ENCODE data around the gene EDRF1. TPM values are rescaled to one million over a fixed set of nuclear protein-coding genes. Genes with fewer than 3 reads are reported as not detected.

The EDRF1 gene
- total RNA-seq, 1 donor from 2014 or later = 44.0 TPM

GRCh38 chr10:125762692-125763648 is 43.5 kb downstream of the EDRF1 start:
- intact Hi-C loops (cut with micrococcal nuclease) = no loop called here

GRCh38 chr10:125765835-125766234 is 46.3 kb downstream of the EDRF1 start:
- intact Hi-C loops (cut with micrococcal nuclease) = no loop called here

- intact Hi-C loops (cut with micrococcal nuclease) = no loop called here
Measured at GRCh38 chr10:125766511-125766910, 47.0 kb downstream of the EDRF1 start.

GRCh38 chr10:125768219-125768855 is 48.8 kb downstream of the EDRF1 start:
- intact Hi-C loops (cut with micrococcal nuclease) = no loop called here

GRCh38 chr10:125769175-125769574 is 49.7 kb downstream of the EDRF1 start:
- intact Hi-C loops (cut with micrococcal nuclease) = no loop called here

- intact Hi-C loops (cut with micrococcal nuclease) = no loop called here
Measured at GRCh38 chr10:125770844-125771243, 51.3 kb downstream of the EDRF1 start.

GRCh38 chr10:125772112-125772863 is 52.8 kb downstream of the EDRF1 start:
- intact Hi-C loops (cut with micrococcal nuclease) = no loop called here

- intact Hi-C loops (cut with micrococcal nuclease) = no loop called here
Measured at GRCh38 chr10:125772864-125773180, 53.3 kb downstream of the EDRF1 start.

- intact Hi-C loops (cut with micrococcal nuclease) = no loop called here
Measured at GRCh38 chr10:125773687-125774543, 54.4 kb downstream of the EDRF1 start.

- intact Hi-C loops (cut with micrococcal nuclease) = no loop called here
Measured at GRCh38 chr10:125774581-125775191, 55.2 kb downstream of the EDRF1 start.

GRCh38 chr10:125775491-125776106 is 56.1 kb downstream of the EDRF1 start, which contains the start of gene MMP21:
Gene MMP21, minus strand, starts transcription at chr10:125775821. Its CDS starts 0 bp downstream, at chr10:125775821.
- intact Hi-C loops (cut with micrococcal nuclease) = no loop called here

GRCh38 chr10:125777806-125778205 is 58.3 kb downstream of the EDRF1 start:
- intact Hi-C loops (cut with micrococcal nuclease) = no loop called here

- intact Hi-C loops (cut with micrococcal nuclease) = no loop called here
Measured at GRCh38 chr10:125778556-125778955, 59.0 kb downstream of the EDRF1 start.

GRCh38 chr10:125779403-125780327 is 60.2 kb downstream of the EDRF1 start:
- intact Hi-C loops (cut with micrococcal nuclease) = no loop called here

GRCh38 chr10:125781374-125781773 is 61.9 kb downstream of the EDRF1 start:
- intact Hi-C loops (cut with micrococcal nuclease) = no loop called here

- intact Hi-C loops (cut with micrococcal nuclease) = no loop called here
Measured at GRCh38 chr10:125782054-125782453, 62.5 kb downstream of the EDRF1 start.

GRCh38 chr10:125782616-125783015 is 63.1 kb downstream of the EDRF1 start:
- intact Hi-C loops (cut with micrococcal nuclease) = no loop called here

- intact Hi-C loops (cut with micrococcal nuclease) = no loop called here
Measured at GRCh38 chr10:125783408-125783807, 63.9 kb downstream of the EDRF1 start.

GRCh38 chr10:125783957-125784356 is 64.4 kb downstream of the EDRF1 start:
- intact Hi-C loops (cut with micrococcal nuclease) = no loop called here
